GM18861 (cell line): Measurements from ENCODE around the gene UAP1L1.
A peak's percentile ranks its signal among the peaks of the same experiment; 100 is the strongest.
"Not testable (repeated sequence)": the region's sequence is repeated elsewhere in the genome, so short reads cannot be mapped to it uniquely, and the experiment has no call there.

Source experiments
- ATAC-seq: cut with Tn5 transposase; IDR thresholded peaks from one replicate; pipeline ENCODE4 v1.9.1; 2021; ENCODE audit not compliant: unreplicated experiment

The UAP1L1 gene

GRCh38 chr9:137111788-137112563 is 34.7 kb downstream of the UAP1L1 start:
- ATAC-seq: no peak

GRCh38 chr9:137112564-137113384 is 35.5 kb downstream of the UAP1L1 start:
- no peak for ATAC-seq

GRCh38 chr9:137113385-137114159 is 36.3 kb downstream of the UAP1L1 start:
- ATAC-seq: no peak

GRCh38 chr9:137114220-137114612 is 36.9 kb downstream of the UAP1L1 start:
- ATAC-seq: no peak

- peak; percentile 40 for ATAC-seq
Measured at GRCh38 chr9:137114613-137115393, 37.5 kb downstream of the UAP1L1 start, which contains the start of gene DPP7. Gene DPP7, minus strand, starts transcription at chr9:137114733. Its CDS starts 20 bp downstream, at chr9:137114713.

- ATAC-seq: no peak
Measured at GRCh38 chr9:137115394-137116026, 38.2 kb downstream of the UAP1L1 start.

- no peak for ATAC-seq
Measured at GRCh38 chr9:137116027-137116507, 38.8 kb downstream of the UAP1L1 start.

- no peak for ATAC-seq
Measured at GRCh38 chr9:137116728-137117127, 39.4 kb downstream of the UAP1L1 start.

GRCh38 chr9:137117269-137117731 is 40.0 kb downstream of the UAP1L1 start:
- ATAC-seq: no peak

GRCh38 chr9:137118092-137118603 is 40.8 kb downstream of the UAP1L1 start:
- ATAC-seq: not testable (repeated sequence)

GRCh38 chr9:137121927-137122795 is 44.8 kb downstream of the UAP1L1 start:
- ATAC-seq: not testable (repeated sequence)

- not testable (repeated sequence) for ATAC-seq
Measured at GRCh38 chr9:137122796-137123467, 45.6 kb downstream of the UAP1L1 start.

- no peak for ATAC-seq
Measured at GRCh38 chr9:137123468-137123837, 46.1 kb downstream of the UAP1L1 start.

- ATAC-seq: not testable (repeated sequence)
Measured at GRCh38 chr9:137123952-137124462, 46.7 kb downstream of the UAP1L1 start.

GRCh38 chr9:137126786-137127185 is 49.5 kb downstream of the UAP1L1 start:
- no peak for ATAC-seq

GRCh38 chr9:137127301-137128157 is 50.2 kb downstream of the UAP1L1 start:
- no peak for ATAC-seq
